Measurements from ENCODE around the gene OSBPL9.

DNA sequence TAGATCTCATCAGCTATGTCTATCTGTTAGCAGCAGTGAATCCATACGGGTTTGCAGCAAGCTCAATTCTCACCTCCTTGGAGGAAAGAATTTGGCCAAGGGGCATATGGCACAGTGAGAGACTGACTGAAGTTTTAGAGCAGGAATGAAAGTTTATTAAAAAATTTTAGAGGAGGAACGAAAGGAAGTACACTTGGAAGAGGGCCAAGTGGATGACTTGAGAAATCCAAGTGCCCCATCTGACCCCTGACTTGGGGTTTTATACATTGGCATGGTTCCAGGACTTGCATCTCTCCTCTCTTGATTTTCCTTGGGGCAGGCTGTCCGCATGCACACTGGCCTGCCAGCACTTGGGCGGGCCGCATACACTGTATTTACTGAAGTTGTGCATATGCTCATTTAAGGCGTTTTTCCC is 9.2 kb upstream of the OSBPL9 start:
- TF ChIP-seq, protein P1, sequence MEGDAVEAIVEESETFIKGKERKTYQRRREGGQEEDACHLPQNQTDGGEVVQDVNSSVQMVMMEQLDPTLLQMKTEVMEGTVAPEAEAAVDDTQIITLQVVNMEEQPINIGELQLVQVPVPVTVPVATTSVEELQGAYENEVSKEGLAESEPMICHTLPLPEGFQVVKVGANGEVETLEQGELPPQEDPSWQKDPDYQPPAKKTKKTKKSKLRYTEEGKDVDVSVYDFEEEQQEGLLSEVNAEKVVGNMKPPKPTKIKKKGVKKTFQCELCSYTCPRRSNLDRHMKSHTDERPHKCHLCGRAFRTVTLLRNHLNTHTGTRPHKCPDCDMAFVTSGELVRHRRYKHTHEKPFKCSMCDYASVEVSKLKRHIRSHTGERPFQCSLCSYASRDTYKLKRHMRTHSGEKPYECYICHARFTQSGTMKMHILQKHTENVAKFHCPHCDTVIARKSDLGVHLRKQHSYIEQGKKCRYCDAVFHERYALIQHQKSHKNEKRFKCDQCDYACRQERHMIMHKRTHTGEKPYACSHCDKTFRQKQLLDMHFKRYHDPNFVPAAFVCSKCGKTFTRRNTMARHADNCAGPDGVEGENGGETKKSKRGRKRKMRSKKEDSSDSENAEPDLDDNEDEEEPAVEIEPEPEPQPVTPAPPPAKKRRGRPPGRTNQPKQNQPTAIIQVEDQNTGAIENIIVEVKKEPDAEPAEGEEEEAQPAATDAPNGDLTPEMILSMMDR (IDR thresholded peaks at IDR 0.05; ENCODE audit: insufficient read depth, low read length), result no peak
- TF ChIP-seq GABPA (IDR thresholded peaks at IDR 0.05; ENCODE audit: low read depth) (no peak), POLR2AphosphoS5 (IDR thresholded peaks at IDR 0.05; ENCODE audit: low read depth) (no peak)
